Skeletal muscle satellite cell (primary cell): ENCODE data around the gene COL12A1.

Experiments
- H3K27me3 ChIP-seq: 2 replicates; pipeline ENCODE4 v1.7.0; 2013; ENCODE audit warnings: low read length; ENCODE audit not compliant: control insufficient read depth, insufficient read depth
- H3K36me3 ChIP-seq: 2 replicates; pipeline ENCODE4 v1.7.0; 2013; ENCODE audit warnings: mild to moderate bottlenecking, control low read depth, low read length; ENCODE audit not compliant: insufficient read depth
- H3K4me1 ChIP-seq: 2 replicates; pipeline ENCODE4 v1.7.0; 2013; ENCODE audit warnings: low read length; ENCODE audit not compliant: control insufficient read depth, insufficient read depth
- H3K4me2 ChIP-seq: 2 replicates; pipeline ENCODE4 v1.7.0; 2013; ENCODE audit warnings: mild to moderate bottlenecking, low read length
- H3K4me3 ChIP-seq: 2 replicates; pipeline ENCODE4 v1.7.0; 2013; ENCODE audit warnings: low read length
- H3K9ac ChIP-seq: 2 replicates; pipeline ENCODE4 v1.7.0; 2013; ENCODE audit warnings: mild to moderate bottlenecking, low read depth, low read length, moderate library complexity
- H3K9me3 ChIP-seq: replicated peaks from 2 replicates; pipeline ENCODE4 v1.7.0; 2013; ENCODE audit warnings: mild to moderate bottlenecking, control low read depth, low read length

Gene COL12A1

GRCh38 chr6:75109765-75110164 is 96.1 kb downstream of the COL12A1 start:
- Histone ChIP-seq H3K4me3 (no peak overlapping the region), H3K27me3 (no peaks in the 10 kb centered on the region), H3K9me3 (no peaks in the 10 kb centered on the region), H3K4me2 (no peak overlapping the region), H3K36me3 (peaks cover 11% of the 10 kb centered on the region), H3K9ac (no peak overlapping the region), H3K4me1 (no peaks in the 10 kb centered on the region)

GRCh38 chr6:75109022-75109421 is 96.8 kb downstream of the COL12A1 start:
- Histone ChIP-seq H3K36me3 (peaks cover 16% of the 10 kb centered on the region), H3K27me3 (no peaks in the 10 kb centered on the region), H3K9me3 (no peaks in the 10 kb centered on the region), H3K4me3 (no peak overlapping the region), H3K4me1 (no peaks in the 10 kb centered on the region), H3K9ac (no peak overlapping the region), H3K4me2 (no peak overlapping the region)

- H3K9me3 ChIP-seq = no peaks in the 10 kb centered on the region
- no peak overlapping the region for H3K9ac ChIP-seq
- H3K36me3 ChIP-seq = peaks cover 16% of the 10 kb centered on the region
- H3K4me2 ChIP-seq = no peak overlapping the region
- no peak overlapping the region for H3K4me3 ChIP-seq
- no peaks in the 10 kb centered on the region for H3K27me3 ChIP-seq
- H3K4me1 ChIP-seq = no peaks in the 10 kb centered on the region
Measured at GRCh38 chr6:75108333-75108974, 97.4 kb downstream of the COL12A1 start.

- no peak overlapping the region for H3K4me3 ChIP-seq
- no peak overlapping the region for H3K9ac ChIP-seq
- peaks cover 5% of the 10 kb centered on the region for H3K4me1 ChIP-seq
- no peak overlapping the region for H3K4me2 ChIP-seq
- peaks cover 16% of the 10 kb centered on the region for H3K36me3 ChIP-seq
- H3K9me3 ChIP-seq = no peaks in the 10 kb centered on the region
- no peaks in the 10 kb centered on the region for H3K27me3 ChIP-seq
Measured at GRCh38 chr6:75107913-75108312, 97.9 kb downstream of the COL12A1 start.

GRCh38 chr6:75106426-75106825 is 99.4 kb downstream of the COL12A1 start:
- Histone ChIP-seq H3K27me3 (no peaks in the 10 kb centered on the region), H3K4me1 (peaks cover 18% of the 10 kb centered on the region), H3K4me3 (no peak overlapping the region), H3K9me3 (no peaks in the 10 kb centered on the region), H3K4me2 (no peak overlapping the region), H3K9ac (no peak overlapping the region), H3K36me3 (peaks cover 11% of the 10 kb centered on the region)

GRCh38 chr6:75103431-75103830 is 102.4 kb downstream of the COL12A1 start:
- H3K36me3 ChIP-seq = peaks cover 21% of the 10 kb centered on the region

GRCh38 chr6:75102301-75102700 is 103.6 kb downstream of the COL12A1 start:
- no peaks in the 10 kb centered on the region for H3K9me3 ChIP-seq
- peak overlapping the region; percentile 40 for H3K9ac ChIP-seq
- peak overlapping the region; percentile 51 for H3K4me2 ChIP-seq
- H3K36me3 ChIP-seq = peaks cover 21% of the 10 kb centered on the region
- H3K4me3 ChIP-seq = no peak overlapping the region
- peaks cover 40% of the 10 kb centered on the region for H3K4me1 ChIP-seq
- H3K27me3 ChIP-seq = no peaks in the 10 kb centered on the region

More at GRCh38 chr6:75103431-75103830, 102.4 kb downstream of the COL12A1 start:
- Histone ChIP-seq H3K4me1 (peaks cover 36% of the 10 kb centered on the region), H3K9ac (no peak overlapping the region), H3K9me3 (no peaks in the 10 kb centered on the region), H3K27me3 (no peaks in the 10 kb centered on the region), H3K4me3 (no peak overlapping the region), H3K4me2 (no peak overlapping the region)

GRCh38 chr6:75101896-75102295 is 104.0 kb downstream of the COL12A1 start:
- peaks cover 21% of the 10 kb centered on the region for H3K36me3 ChIP-seq

GRCh38 chr6:75098709-75099108 is 107.1 kb downstream of the COL12A1 start:
- H3K27me3 ChIP-seq = no peaks in the 10 kb centered on the region
- H3K36me3 ChIP-seq = peaks cover 10% of the 10 kb centered on the region

More at GRCh38 chr6:75101896-75102295, 104.0 kb downstream of the COL12A1 start:
- Histone ChIP-seq H3K9me3 (no peaks in the 10 kb centered on the region), H3K4me2 (peak overlapping the region; percentile 51), H3K4me3 (no peak overlapping the region), H3K4me1 (peaks cover 40% of the 10 kb centered on the region), H3K9ac (peak overlapping the region; percentile 40), H3K27me3 (no peaks in the 10 kb centered on the region)

GRCh38 chr6:75096966-75097365 is 108.9 kb downstream of the COL12A1 start:
- Histone ChIP-seq H3K4me1 (peaks cover 41% of the 10 kb centered on the region), H3K4me2 (no peak overlapping the region), H3K27me3 (no peaks in the 10 kb centered on the region), H3K9ac (no peak overlapping the region), H3K4me3 (no peak overlapping the region), H3K9me3 (no peaks in the 10 kb centered on the region), H3K36me3 (peaks cover 10% of the 10 kb centered on the region)

More at GRCh38 chr6:75098709-75099108, 107.1 kb downstream of the COL12A1 start:
- no peaks in the 10 kb centered on the region for H3K9me3 ChIP-seq
- H3K9ac ChIP-seq = peak overlapping the region; percentile 49
- H3K4me3 ChIP-seq = no peak overlapping the region
- H3K4me2 ChIP-seq = peak overlapping the region; percentile 57
- peaks cover 53% of the 10 kb centered on the region for H3K4me1 ChIP-seq

- H3K27me3 ChIP-seq = no peaks in the 10 kb centered on the region
- peaks cover 4% of the 10 kb centered on the region for H3K36me3 ChIP-seq
- peak overlapping the region; percentile 22 for H3K4me2 ChIP-seq
- no peak overlapping the region for H3K9ac ChIP-seq
- peaks cover 33% of the 10 kb centered on the region for H3K4me1 ChIP-seq
- H3K4me3 ChIP-seq = no peak overlapping the region
- no peaks in the 10 kb centered on the region for H3K9me3 ChIP-seq
Measured at GRCh38 chr6:75094614-75095200, 111.1 kb downstream of the COL12A1 start.
